GM18499 (cell line): ENCODE results near the gene KCTD8.
"Not testable (repeated sequence)": the region's sequence is repeated elsewhere in the genome, so short reads cannot be mapped to it uniquely, and the experiment has no call there.

Experiments used
- ATAC-seq: cut with Tn5 transposase; IDR thresholded peaks from one replicate; pipeline ENCODE4 v1.9.1; 2021; ENCODE audit warnings: moderate number of reproducible peaks; ENCODE audit not compliant: insufficient read depth, unreplicated experiment

KCTD8 gene

GRCh38 chr4:44181491-44182349 lies 266.9 kb downstream of the KCTD8 start:
- not testable (repeated sequence) for ATAC-seq

GRCh38 chr4:44167766-44168165 lies 280.8 kb downstream of the KCTD8 start:
- not testable (repeated sequence) for ATAC-seq

- no peak for ATAC-seq
Measured at GRCh38 chr4:44165938-44166337, 282.7 kb downstream of the KCTD8 start.

GRCh38 chr4:44162538-44163270 lies 285.9 kb downstream of the KCTD8 start:
- no peak for ATAC-seq

GRCh38 chr4:44161756-44162155 lies 286.9 kb downstream of the KCTD8 start:
- no peak for ATAC-seq

- ATAC-seq: no peak
Measured at GRCh38 chr4:44160776-44161367, 287.7 kb downstream of the KCTD8 start.

- ATAC-seq: no peak
Measured at GRCh38 chr4:44159991-44160390, 288.6 kb downstream of the KCTD8 start.

GRCh38 chr4:44157611-44158277 lies 290.9 kb downstream of the KCTD8 start:
- no peak for ATAC-seq

- no peak for ATAC-seq
Measured at GRCh38 chr4:44150091-44150576, 298.5 kb downstream of the KCTD8 start.

GRCh38 chr4:44149282-44149681 lies 299.3 kb downstream of the KCTD8 start:
- ATAC-seq: no peak

- ATAC-seq: no peak
Measured at GRCh38 chr4:44147571-44148075, 301.0 kb downstream of the KCTD8 start.

- ATAC-seq: no peak
Measured at GRCh38 chr4:44146516-44146915, 302.1 kb downstream of the KCTD8 start.

GRCh38 chr4:44145868-44146267 lies 302.7 kb downstream of the KCTD8 start:
- ATAC-seq: no peak

- ATAC-seq: no peak
Measured at GRCh38 chr4:44132526-44132925, 316.1 kb downstream of the KCTD8 start.
